ENCODE data around the gene STMP1. TPM values are rescaled to one million over a fixed set of nuclear protein-coding genes. Genes with fewer than 3 reads are reported as not detected.

The STMP1 gene
- total and polyA plus RNA-seq, 2 of the 4 experiments (the other 2 are of a cell fraction): 6.1 to 28.3 TPM

DNA sequence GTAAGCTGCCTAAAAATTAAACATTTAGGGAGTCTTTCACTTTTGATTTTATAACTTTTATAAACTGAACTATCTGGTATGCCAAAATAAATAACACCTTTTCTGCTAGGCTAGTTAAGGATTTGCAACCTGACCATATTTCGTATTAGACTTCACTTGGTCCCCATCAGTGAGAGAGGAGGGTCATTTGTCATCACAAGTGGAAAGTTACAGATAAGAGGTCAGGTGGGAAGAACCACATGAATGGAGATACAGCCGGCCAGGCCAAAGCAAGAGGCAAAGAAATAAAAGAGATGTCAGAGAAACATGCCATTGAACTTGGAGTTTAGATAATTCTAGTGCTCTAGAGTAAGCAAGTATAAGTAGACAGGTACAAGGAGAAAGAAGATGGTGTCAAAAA lies 44.5 kb upstream of the STMP1 start:
- no peak overlapping the region for H2BK20ac ChIP-seq (ENCODE audit: low read depth, low read length)
- H3K56ac ChIP-seq (ENCODE audit: extremely low read depth, insufficient read depth, low read length): no peak overlapping the region
- H3K4me2 ChIP-seq (ENCODE audit: low read depth, low read length): no peak overlapping the region
- H3K9ac ChIP-seq (ENCODE audit: low read depth, low read length): no peak overlapping the region
- peaks cover 2% of the 10 kb centered on the region in 2 experiments; a peak in 2 of 4 replicates for H3K79me1 ChIP-seq (ENCODE audit: low read depth in 1 of 2, low read length in 2 of 2)
- H3K4me3 ChIP-seq (ENCODE audit: insufficient read depth, low read depth, low read length): no peak overlapping the region
- no peak overlapping the region for H2AK9ac ChIP-seq (replicated peaks; ENCODE audit: low read depth, low read length, poor library complexity)
- H3K36me3 ChIP-seq (ENCODE audit: control insufficient read depth, insufficient read depth, low read length): peaks cover 22% of the 10 kb centered on the region
- CTCF ChIA-PET: no interaction called here
- H3K4ac ChIP-seq (ENCODE audit: low read depth, low read length): no peak overlapping the region
- no peaks in the 10 kb centered on the region for H3K9me3 ChIP-seq (ENCODE audit: control insufficient read depth, insufficient read depth, low read length)
- ATAC-seq (ENCODE audit: low read depth) (no peak), DNase-seq (no peak)
- no peak overlapping the region for H3K23ac ChIP-seq (ENCODE audit: low read depth, low read length)
- H4K20me1 ChIP-seq (ENCODE audit: insufficient read depth, low read length): no peaks in the 10 kb centered on the region
- intact Hi-C loops (cut with micrococcal nuclease) (no loop called here), dilution Hi-C loops (cut with HindIII; ENCODE audit: low sequenced_read_pairs, unreplicated experiment) (no loop called here), in situ Hi-C loops (cut with MboI; ENCODE audit: low sequenced_read_pairs) (no loop called here)
- WGBS, 2 experiments (ENCODE audit: extremely low coverage in 2 of 2, insufficient read length in 1 of 2): 88% methylated on average over 1 of the region's 2 CpGs; no CpG with 5 or more reads in 1 of the 2 experiments
- H4K5ac ChIP-seq (ENCODE audit: low read depth, low read length): no peak overlapping the region
- POLR2A ChIA-PET (ENCODE audit: unreplicated experiment): interaction anchor here (0.6 kb wide), 1 partner anchor 17 kb away, joined by 3 read pairs; no protein-coding TSS in a partner anchor
- no peak overlapping the region for H2BK120ac ChIP-seq (ENCODE audit: low read depth, low read length)
- H4K91ac ChIP-seq (ENCODE audit: insufficient read depth, low read depth, low read length): no peak overlapping the region
- no peak overlapping the region for H2BK5ac ChIP-seq (ENCODE audit: low read depth, low read length, poor library complexity, severe bottlenecking)
- H3K4me1 ChIP-seq (ENCODE audit: control insufficient read depth, insufficient read depth, low read length): no peaks in the 10 kb centered on the region
- no peak overlapping the region for H2BK15ac ChIP-seq (ENCODE audit: low read depth, low read length)
- no peak overlapping the region for H3K18ac ChIP-seq (ENCODE audit: low read depth, low read length)
- no peaks in the 10 kb centered on the region for H3K9me1 ChIP-seq (ENCODE audit: insufficient read depth, low read length)
- no peak overlapping the region for H3K14ac ChIP-seq (replicated peaks; ENCODE audit: low read depth, low read length)
- H2AFZ ChIP-seq (replicated peaks; ENCODE audit: low read length, poor library complexity): no peak overlapping the region
- no peaks in the 10 kb centered on the region for H3K27me3 ChIP-seq (ENCODE audit: control insufficient read depth, insufficient read depth, low read length)
- no peak overlapping the region for H4K8ac ChIP-seq (ENCODE audit: low read depth in 2 of 2, low read length in 2 of 2)
- BruUV-seq (replicated peaks): no TSS peak
- TF ChIP-seq CEBPB (IDR thresholded peaks at IDR 0.05; ENCODE audit: low read depth, low read length) (no peak), RCOR1 (IDR thresholded peaks at IDR 0.05; ENCODE audit: insufficient replicate concordance, low read length) (no peak), CTCF (conservative IDR thresholded peaks at IDR 0.05; ENCODE audit: low read depth, low read length) (no peak)
- H2AK5ac ChIP-seq (ENCODE audit: low read depth, low read length): no peak overlapping the region
- H3K27ac ChIP-seq (ENCODE audit: insufficient read depth, low read length): no peak overlapping the region

Measured in IMR-90 (cell line).